ENCODE measurements around the gene PRKCA.

Gene PRKCA

DNA sequence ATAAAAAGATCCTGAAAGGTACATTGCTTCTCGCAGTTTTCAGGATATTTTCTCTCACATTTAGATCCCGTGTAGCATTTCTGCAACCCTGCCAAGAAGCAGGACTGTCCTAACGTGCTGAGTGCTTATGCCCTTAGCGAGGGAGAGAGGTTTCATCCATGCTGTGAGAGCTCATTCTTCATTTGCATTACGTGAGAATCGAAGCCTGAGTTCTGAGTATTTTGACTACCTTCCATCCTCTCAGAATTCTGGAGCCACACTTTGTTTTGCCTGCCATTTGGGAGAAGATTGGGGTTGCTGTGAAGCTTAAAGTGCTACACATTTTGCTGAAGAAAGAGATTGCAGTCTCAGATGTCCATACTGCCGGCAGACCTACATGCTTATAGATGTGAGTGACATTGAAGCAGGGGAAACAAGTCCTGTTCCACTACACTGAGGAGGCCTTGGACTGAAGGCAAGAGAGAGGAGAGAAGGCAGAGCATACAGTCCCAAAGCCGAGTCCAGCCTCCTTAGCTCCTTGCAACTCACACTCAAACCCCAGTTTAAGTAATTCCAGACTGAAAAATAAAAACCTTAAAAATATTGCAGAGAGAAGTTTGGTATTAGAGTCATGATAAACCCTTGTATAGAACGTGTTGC, 183.0 kb downstream of the PRKCA start:
- TF ChIP-seq REST (IDR thresholded peaks at IDR 0.05; ENCODE audit: insufficient read depth in 1 of 2, low read depth in 2 of 2, low read length in 2 of 2) = no peak
- no peak for TF ChIP-seq SIN3A (IDR thresholded peaks at IDR 0.05; ENCODE audit: borderline replicate concordance, insufficient read depth, low read length)
- TF ChIP-seq FOXP2 (optimal IDR thresholded peaks at IDR 0.05; ENCODE audit: borderline replicate concordance, extremely low read depth, extremely low read length, insufficient read depth) = no peak
- no peak for TF ChIP-seq TAF1 (IDR thresholded peaks at IDR 0.05; ENCODE audit: borderline replicate concordance, insufficient read depth, low read length)
- TF ChIP-seq POLR2AphosphoS5 (IDR thresholded peaks at IDR 0.05; ENCODE audit: low read depth, low read length) = no peak

- no peak for TF ChIP-seq TAF1 (IDR thresholded peaks at IDR 0.05; ENCODE audit: borderline replicate concordance, insufficient read depth, low read length)
- TF ChIP-seq SIN3A (IDR thresholded peaks at IDR 0.05; ENCODE audit: borderline replicate concordance, insufficient read depth, low read length) = no peak
- TF ChIP-seq FOXP2 (optimal IDR thresholded peaks at IDR 0.05; ENCODE audit: borderline replicate concordance, extremely low read depth, extremely low read length, insufficient read depth) = no peak
- no peak for TF ChIP-seq POLR2AphosphoS5 (IDR thresholded peaks at IDR 0.05; ENCODE audit: low read depth, low read length)
- TF ChIP-seq REST (IDR thresholded peaks at IDR 0.05; ENCODE audit: insufficient read depth in 1 of 2, low read depth in 2 of 2, low read length in 2 of 2) = no peak
These were observed 184.7 kb downstream of the PRKCA start for GRCh38 chr17:66487121-66487520.

GRCh38 chr17:66487981-66488468, 185.6 kb downstream of the PRKCA start:
- no peak for TF ChIP-seq FOXP2 (optimal IDR thresholded peaks at IDR 0.05; ENCODE audit: borderline replicate concordance, extremely low read depth, extremely low read length, insufficient read depth)

DNA sequence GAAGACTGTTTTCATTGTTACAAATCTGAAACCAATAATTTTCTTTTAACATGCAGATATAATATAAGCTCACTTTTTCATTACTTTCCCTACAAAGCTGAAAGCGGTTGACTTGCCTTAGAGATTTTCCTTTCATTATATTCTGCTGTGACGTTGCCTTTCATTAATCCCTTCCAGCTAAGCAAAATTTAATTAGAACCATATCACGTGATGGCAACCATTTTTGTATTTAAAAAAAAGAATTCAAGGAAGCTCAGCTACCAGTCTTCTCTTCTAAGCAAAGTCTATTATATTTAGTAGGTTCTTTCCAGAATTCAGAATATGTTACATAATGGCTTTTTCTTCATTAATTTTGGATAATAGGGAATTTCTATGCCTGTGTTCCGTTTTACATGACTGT, 186.5 kb downstream of the PRKCA start:
- TF ChIP-seq POLR2AphosphoS5 (IDR thresholded peaks at IDR 0.05; ENCODE audit: low read depth, low read length) (no peak), TAF1 (IDR thresholded peaks at IDR 0.05; ENCODE audit: borderline replicate concordance, insufficient read depth, low read length) (no peak), REST (IDR thresholded peaks at IDR 0.05; ENCODE audit: insufficient read depth in 1 of 2, low read depth in 2 of 2, low read length in 2 of 2) (no peak), FOXP2 (optimal IDR thresholded peaks at IDR 0.05; ENCODE audit: borderline replicate concordance, extremely low read depth, extremely low read length, insufficient read depth) (no peak), SIN3A (IDR thresholded peaks at IDR 0.05; ENCODE audit: borderline replicate concordance, insufficient read depth, low read length) (no peak)

- TF ChIP-seq REST (IDR thresholded peaks at IDR 0.05; ENCODE audit: insufficient read depth in 1 of 2, low read depth in 2 of 2, low read length in 2 of 2) (no peak), SIN3A (IDR thresholded peaks at IDR 0.05; ENCODE audit: borderline replicate concordance, insufficient read depth, low read length) (no peak), FOXP2 (optimal IDR thresholded peaks at IDR 0.05; ENCODE audit: borderline replicate concordance, extremely low read depth, extremely low read length, insufficient read depth) (no peak), TAF1 (IDR thresholded peaks at IDR 0.05; ENCODE audit: borderline replicate concordance, insufficient read depth, low read length) (no peak), POLR2AphosphoS5 (IDR thresholded peaks at IDR 0.05; ENCODE audit: low read depth, low read length) (no peak)
These were observed 188.8 kb downstream of the PRKCA start for GRCh38 chr17:66491213-66491612.
